ENCODE results near the gene ANK2. TPM values are rescaled to one million over a fixed set of nuclear protein-coding genes. Genes with fewer than 3 reads are reported as not detected.

The ANK2 gene
- total and polyA plus RNA-seq, 4 donors = 1.1 to 61.2 (median 12.5) TPM

- H3K27me3 ChIP-seq (ENCODE audit: control insufficient read depth in 3 of 3, insufficient read depth in 3 of 3, low read length in 2 of 3) = no peaks in the 10 kb centered on the region
- H3K4me3 ChIP-seq = no peak overlapping the region
- peaks cover 0 to 5% (median 0%) of the 10 kb centered on the region in 5 donors for H3K4me1 ChIP-seq (ENCODE audit: control insufficient read depth in 5 of 5, insufficient read depth in 5 of 5, low read length in 5 of 5)
- no peaks in the 10 kb centered on the region for H3K36me3 ChIP-seq (ENCODE audit: control insufficient read depth in 4 of 4, insufficient read depth in 4 of 4, low read length in 4 of 4)
- H3K27ac ChIP-seq (ENCODE audit: low read depth in 1 of 2, low read length in 1 of 2) = no peak overlapping the region
- no peaks in the 10 kb centered on the region for H3K9me3 ChIP-seq (ENCODE audit: control insufficient read depth in 4 of 4, insufficient read depth in 3 of 4, low read length in 3 of 4)
- no peak for TF ChIP-seq CTCF (IDR thresholded peaks at IDR 0.05; ENCODE audit: control extremely low read depth, extremely low read depth)
- no peak overlapping the region for H3K9ac ChIP-seq (ENCODE audit: insufficient read depth in 1 of 2, low read length in 2 of 2)
- WGBS, 2 donors = 67 to 77% methylated on average over 2 of the region's 2 CpGs
- ATAC-seq (ENCODE audit: insufficient read depth, low FRiP score) (no peak), DNase-seq (no peak)
Observed at GRCh38 chr4:113221990-113222389, 172.5 kb downstream of the ANK2 start.

- WGBS, 2 donors = 83 to 85% methylated on average over 2 of the region's 2 CpGs
- no peak overlapping the region for H3K4me3 ChIP-seq
- H3K36me3 ChIP-seq (ENCODE audit: control insufficient read depth in 4 of 4, insufficient read depth in 4 of 4, low read length in 4 of 4) = no peaks in the 10 kb centered on the region
- no peak overlapping the region for H3K27ac ChIP-seq (ENCODE audit: low read depth in 1 of 2, low read length in 1 of 2)
- peaks cover 0 to 5% (median 0%) of the 10 kb centered on the region in 5 donors for H3K4me1 ChIP-seq (ENCODE audit: control insufficient read depth in 5 of 5, insufficient read depth in 5 of 5, low read length in 5 of 5)
- no peak for DNase-seq
- no peaks in the 10 kb centered on the region for H3K9me3 ChIP-seq (ENCODE audit: control insufficient read depth in 4 of 4, insufficient read depth in 3 of 4, low read length in 3 of 4)
- no peak for ATAC-seq (ENCODE audit: insufficient read depth, low FRiP score)
- no peak for TF ChIP-seq CTCF (IDR thresholded peaks at IDR 0.05; ENCODE audit: control extremely low read depth, extremely low read depth)
- no peak overlapping the region for H3K9ac ChIP-seq (ENCODE audit: insufficient read depth in 1 of 2, low read length in 2 of 2)
- H3K27me3 ChIP-seq (ENCODE audit: control insufficient read depth in 3 of 3, insufficient read depth in 3 of 3, low read length in 2 of 3) = no peaks in the 10 kb centered on the region
Observed at GRCh38 chr4:113222471-113222870, 173.0 kb downstream of the ANK2 start.

GRCh38 chr4:113223001-113223400, 173.5 kb downstream of the ANK2 start:
- H3K9me3 ChIP-seq (ENCODE audit: control insufficient read depth in 4 of 4, insufficient read depth in 3 of 4, low read length in 3 of 4) = no peaks in the 10 kb centered on the region
- TF ChIP-seq CTCF (IDR thresholded peaks at IDR 0.05; ENCODE audit: control extremely low read depth, extremely low read depth) = no peak
- no peak for ATAC-seq (ENCODE audit: insufficient read depth, low FRiP score)
- no peak for DNase-seq
- 75 to 78% methylated on average over 2 of the region's 2 CpGs for WGBS, 2 donors
- H3K4me3 ChIP-seq = no peak overlapping the region
- peaks cover 0 to 5% (median 0%) of the 10 kb centered on the region in 5 donors for H3K4me1 ChIP-seq (ENCODE audit: control insufficient read depth in 5 of 5, insufficient read depth in 5 of 5, low read length in 5 of 5)
- H3K9ac ChIP-seq (ENCODE audit: insufficient read depth in 1 of 2, low read length in 2 of 2) = no peak overlapping the region
- no peaks in the 10 kb centered on the region for H3K27me3 ChIP-seq (ENCODE audit: control insufficient read depth in 3 of 3, insufficient read depth in 3 of 3, low read length in 2 of 3)
- no peaks in the 10 kb centered on the region for H3K36me3 ChIP-seq (ENCODE audit: control insufficient read depth in 4 of 4, insufficient read depth in 4 of 4, low read length in 4 of 4)
- H3K27ac ChIP-seq (ENCODE audit: low read depth in 1 of 2, low read length in 1 of 2) = no peak overlapping the region

- Histone ChIP-seq H3K36me3 (ENCODE audit: control insufficient read depth in 4 of 4, insufficient read depth in 4 of 4, low read length in 4 of 4) (no peaks in the 10 kb centered on the region), H3K9me3 (ENCODE audit: control insufficient read depth in 4 of 4, insufficient read depth in 3 of 4, low read length in 3 of 4) (no peaks in the 10 kb centered on the region), H3K4me1 (ENCODE audit: control insufficient read depth in 5 of 5, insufficient read depth in 5 of 5, low read length in 5 of 5) (no peaks in the 10 kb centered on the region), H3K27ac (ENCODE audit: low read depth in 1 of 2, low read length in 1 of 2) (no peak overlapping the region), H3K4me3 (no peak overlapping the region), H3K9ac (ENCODE audit: insufficient read depth in 1 of 2, low read length in 2 of 2) (no peak overlapping the region), H3K27me3 (ENCODE audit: control insufficient read depth in 3 of 3, insufficient read depth in 3 of 3, low read length in 2 of 3) (no peaks in the 10 kb centered on the region)
- WGBS, 2 donors = 57 to 74% methylated on average over 2 of the region's 2 CpGs
- DNase-seq = no peak
- TF ChIP-seq CTCF (IDR thresholded peaks at IDR 0.05; ENCODE audit: control extremely low read depth, extremely low read depth) = no peak
- no peak for ATAC-seq (ENCODE audit: insufficient read depth, low FRiP score)
Observed at GRCh38 chr4:113232194-113232593, 182.7 kb downstream of the ANK2 start.
